Liver (tissue), 9 donors: ENCODE results near the gene PPP1R13B. TPM values are rescaled to one million over a fixed set of nuclear protein-coding genes. Genes with fewer than 3 reads are reported as not detected.
A peak's percentile ranks its signal among the peaks of the same experiment; 100 is the strongest.

ENCODE experiments used
- DNase-seq: peaks from one replicate; pipeline ENCODE4 v3.0.0-alpha.2; 2017; ENCODE audit warnings: low spot score
- H3K27ac ChIP-seq, 2 donors: one replicate each; pipeline ENCODE4 v1.7.0; 2013; ENCODE audit warnings: inconsistent platforms in 2 of 2, low read length in 2 of 2, control low read depth in 1 of 2, low read depth in 1 of 2, mild to moderate bottlenecking in 1 of 2
- H3K27me3 ChIP-seq, 4 donors: one replicate each; pipeline versions ENCODE4 v1.6.1 to v1.7.0; 2013; ENCODE audit warnings: low read length in 3 of 4, inconsistent platforms in 1 of 4, mild to moderate bottlenecking in 1 of 4, moderate library complexity in 1 of 4; ENCODE audit not compliant: control insufficient read depth in 4 of 4, insufficient read depth in 4 of 4
- H3K36me3 ChIP-seq, 4 donors: one replicate each; pipeline versions ENCODE4 v1.6.1 to v1.7.0; 2013; ENCODE audit warnings: low read length in 3 of 4, mild to moderate bottlenecking in 3 of 4, low read depth in 1 of 4, moderate library complexity in 1 of 4; ENCODE audit not compliant: control insufficient read depth in 4 of 4, insufficient read depth in 3 of 4
- H3K4me1 ChIP-seq, 4 donors: one replicate each; pipeline versions ENCODE4 v1.6.1 to v1.7.0; 2013; ENCODE audit warnings: low read length in 3 of 4, mild to moderate bottlenecking in 3 of 4, moderate library complexity in 1 of 4; ENCODE audit not compliant: control insufficient read depth in 4 of 4, insufficient read depth in 4 of 4
- H3K4me3 ChIP-seq, 3 donors: one replicate each; pipeline versions ENCODE4 v1.6.1 to v1.7.0; 2013; ENCODE audit warnings: low read length in 3 of 3, control low read depth in 1 of 3, low read depth in 1 of 3, mild to moderate bottlenecking in 1 of 3
- H3K9ac ChIP-seq, 2 donors: one replicate each; pipeline ENCODE4 v1.7.0; 2013; ENCODE audit warnings: low read length in 2 of 2, mild to moderate bottlenecking in 2 of 2, moderate library complexity in 2 of 2, control low read depth in 1 of 2, low read depth in 1 of 2
- H3K9me3 ChIP-seq, 4 donors: one replicate each; pipeline versions ENCODE4 v1.6.1 to v1.7.0; 2013; ENCODE audit warnings: low read length in 3 of 4; ENCODE audit not compliant: control insufficient read depth in 4 of 4
- EGR1 ChIP-seq, 2 donors: IDR thresholded peaks; 2 replicates each; pipeline ENCODE4 v1.6.1; 2016 to 2018; ENCODE audit warnings: antibody characterized with exemption in 2 of 2, low read depth in 2 of 2
- FOXA1 ChIP-seq: IDR thresholded peaks from 2 replicates; pipeline ENCODE4 v1.6.1; 2016; ENCODE audit warnings: antibody characterized with exemption
- FOXA2 ChIP-seq: IDR thresholded peaks from 2 replicates; pipeline ENCODE4 v1.6.1; 2016; ENCODE audit warnings: antibody characterized with exemption
- GABPA ChIP-seq, 2 donors: IDR thresholded peaks in 1 of 2; conservative IDR thresholded peaks in 1 of 2; 2 replicates each; pipeline ENCODE4 v1.6.1; 2016; ENCODE audit warnings: antibody characterized with exemption in 2 of 2, mild to moderate bottlenecking in 1 of 2, moderate library complexity in 1 of 2
- HNF4A ChIP-seq, 2 donors: conservative IDR thresholded peaks; 2 replicates each; pipeline ENCODE4 v1.6.1; 2016; ENCODE audit warnings: antibody characterized with exemption in 2 of 2, mild to moderate bottlenecking in 2 of 2
- HNF4G ChIP-seq: IDR thresholded peaks from 2 replicates; pipeline ENCODE4 v1.6.1; 2016; ENCODE audit warnings: antibody characterized with exemption
- JUND ChIP-seq, 2 donors: IDR thresholded peaks; 2 replicates each; pipeline ENCODE4 v1.6.1; 2016; ENCODE audit warnings: antibody characterized with exemption in 2 of 2
- NR2F2 ChIP-seq: IDR thresholded peaks from 2 replicates; pipeline ENCODE4 v1.6.1; 2016; ENCODE audit warnings: antibody characterized with exemption
- RAD21 ChIP-seq, 2 donors: IDR thresholded peaks; 2 replicates each; pipeline ENCODE4 v1.6.1; 2016; ENCODE audit warnings: antibody characterized with exemption in 2 of 2, mild to moderate bottlenecking in 2 of 2
- RXRA ChIP-seq, 2 donors: IDR thresholded peaks; 2 replicates each; pipeline ENCODE4 v1.6.1; 2017 to 2018; ENCODE audit warnings: antibody characterized with exemption in 2 of 2, mild to moderate bottlenecking in 1 of 2
- SP1 ChIP-seq: IDR thresholded peaks from 2 replicates; pipeline ENCODE4 v1.6.1; 2018; ENCODE audit warnings: antibody characterized with exemption, mild to moderate bottlenecking
- TAF1 ChIP-seq: conservative IDR thresholded peaks from 2 replicates; pipeline ENCODE4 v1.6.1; 2016; ENCODE audit warnings: antibody characterized with exemption, mild to moderate bottlenecking
- YY1 ChIP-seq: IDR thresholded peaks from 2 replicates; pipeline ENCODE4 v1.6.1; 2016; ENCODE audit warnings: antibody characterized with exemption, mild to moderate bottlenecking
- WGBS: extraction: QIAGEN DNeasy Blood & Tissue Kit; methylation state at CpG from one replicate; pipeline ENCODE4 v1.1.7; 2013; 5-methylcytosine and 5-hydroxymethylcytosine counted together
- polyA plus RNA-seq, 2 donors: library from polyadenylated mRNA; stranded (reverse) in 1 of 2; unstranded in 1 of 2; fragments of 200-250 nt in 1 of 2; fragments of >200 nt in 1 of 2; fragmentation: Nextera tagmentation in 1 of 2; extraction: Ambion mirVana in 1 of 2; gene quantifications; one replicate each; pipeline versions ENCODE4 v1.2.1 to v1.2.3, GENCODE V29; 2013 to 2015
- total RNA-seq, 2 donors: library from RNA; depleted of rRNA; stranded (reverse); fragments of >200 nt; gene quantifications; one replicate each; pipeline ENCODE4 v1.2.3, GENCODE V29; 2014
- TF ChIP-seq, protein P1 (sequence below): IDR thresholded peaks from 2 replicates; pipeline ENCODE4 v1.6.1; 2016; ENCODE audit warnings: antibody characterized with exemption
- TF ChIP-seq, protein P2 (sequence below): IDR thresholded peaks from 2 replicates; pipeline ENCODE4 v1.6.1; 2016; ENCODE audit warnings: antibody characterized with exemption
- TF ChIP-seq, protein P3 (sequence below): fragments of 150-350 bp; IDR thresholded peaks from 2 replicates; pipeline ENCODE4 v1.5.1; 2017; ENCODE audit warnings: improper control_type of control experiment, low read depth, low read length; ENCODE audit not compliant: missing input control
- TF ChIP-seq, protein P4 (sequence below): IDR thresholded peaks from 2 replicates; pipeline ENCODE4 v1.6.1; 2016; ENCODE audit warnings: antibody characterized with exemption, mild to moderate bottlenecking
- TF ChIP-seq, protein P5 (sequence below): IDR thresholded peaks from 2 replicates; pipeline ENCODE4 v1.6.1; 2016; ENCODE audit warnings: antibody characterized with exemption
- donor health status: healthy.
- donor health status: healthy.
- donor health status: healthy.
- donor health status: healthy.
- donor health status: healthy.

Gene PPP1R13B
- total and polyA plus RNA-seq, 4 donors: 3.2 to 15.1 (median 5.1) TPM

DNA sequence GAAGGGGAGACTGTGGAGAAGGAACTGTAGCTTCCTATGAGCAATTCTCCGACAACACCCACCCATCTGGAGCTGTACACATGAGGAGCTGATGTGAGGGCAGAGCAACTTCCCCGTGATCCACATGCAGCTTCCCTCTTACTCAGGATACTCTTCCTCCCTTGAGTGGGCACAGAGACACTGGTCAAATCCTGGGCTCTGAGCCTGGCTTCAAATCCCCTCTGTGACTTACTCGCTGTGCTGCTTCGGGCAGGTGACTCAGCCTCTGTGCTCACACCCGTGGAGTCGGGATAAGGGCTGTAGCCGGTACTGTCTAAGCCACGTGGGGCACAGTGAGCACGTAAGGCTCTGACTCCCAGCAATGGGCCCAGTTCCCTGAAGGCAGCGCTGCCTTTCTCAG lies 100.7 kb downstream of the PPP1R13B start:
- Histone ChIP-seq H3K27me3 (no peaks in the 10 kb centered on the region), H3K27ac (no peak overlapping the region), H3K36me3 (peaks cover 3 to 11% (median 7%) of the 10 kb centered on the region in 4 donors), H3K9ac (no peak overlapping the region), H3K4me1 (peaks cover 3 to 11% (median 9%) of the 10 kb centered on the region in 4 donors), H3K9me3 (no peaks in the 10 kb centered on the region), H3K4me3 (no peak overlapping the region)
- DNase-seq: peak; percentile 22
- WGBS: 90% methylated on average over 10 of the region's 10 CpGs
- TF ChIP-seq GABPA (IDR thresholded peaks at IDR 0.05 in 1 of 2, conservative IDR thresholded peaks at IDR 0.05 in 1 of 2) (no peak), EGR1 (IDR thresholded peaks at IDR 0.05; ENCODE audit: low read depth in 2 of 2) (no peak), HNF4A (conservative IDR thresholded peaks at IDR 0.05) (no peak), FOXA1 (no peak), NR2F2 (no peak), HNF4G (no peak), SP1 (no peak), RXRA (IDR thresholded peaks at IDR 0.05) (no peak), FOXA2 (no peak), YY1 (no peak)
- TF ChIP-seq, protein P1, sequence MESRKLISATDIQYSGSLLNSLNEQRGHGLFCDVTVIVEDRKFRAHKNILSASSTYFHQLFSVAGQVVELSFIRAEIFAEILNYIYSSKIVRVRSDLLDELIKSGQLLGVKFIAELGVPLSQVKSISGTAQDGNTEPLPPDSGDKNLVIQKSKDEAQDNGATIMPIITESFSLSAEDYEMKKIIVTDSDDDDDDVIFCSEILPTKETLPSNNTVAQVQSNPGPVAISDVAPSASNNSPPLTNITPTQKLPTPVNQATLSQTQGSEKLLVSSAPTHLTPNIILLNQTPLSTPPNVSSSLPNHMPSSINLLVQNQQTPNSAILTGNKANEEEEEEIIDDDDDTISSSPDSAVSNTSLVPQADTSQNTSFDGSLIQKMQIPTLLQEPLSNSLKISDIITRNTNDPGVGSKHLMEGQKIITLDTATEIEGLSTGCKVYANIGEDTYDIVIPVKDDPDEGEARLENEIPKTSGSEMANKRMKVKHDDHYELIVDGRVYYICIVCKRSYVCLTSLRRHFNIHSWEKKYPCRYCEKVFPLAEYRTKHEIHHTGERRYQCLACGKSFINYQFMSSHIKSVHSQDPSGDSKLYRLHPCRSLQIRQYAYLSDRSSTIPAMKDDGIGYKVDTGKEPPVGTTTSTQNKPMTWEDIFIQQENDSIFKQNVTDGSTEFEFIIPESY: no peak
- TF ChIP-seq, protein P2, sequence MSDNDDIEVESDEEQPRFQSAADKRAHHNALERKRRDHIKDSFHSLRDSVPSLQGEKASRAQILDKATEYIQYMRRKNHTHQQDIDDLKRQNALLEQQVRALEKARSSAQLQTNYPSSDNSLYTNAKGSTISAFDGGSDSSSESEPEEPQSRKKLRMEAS: no peak
- TF ChIP-seq, protein P3, sequence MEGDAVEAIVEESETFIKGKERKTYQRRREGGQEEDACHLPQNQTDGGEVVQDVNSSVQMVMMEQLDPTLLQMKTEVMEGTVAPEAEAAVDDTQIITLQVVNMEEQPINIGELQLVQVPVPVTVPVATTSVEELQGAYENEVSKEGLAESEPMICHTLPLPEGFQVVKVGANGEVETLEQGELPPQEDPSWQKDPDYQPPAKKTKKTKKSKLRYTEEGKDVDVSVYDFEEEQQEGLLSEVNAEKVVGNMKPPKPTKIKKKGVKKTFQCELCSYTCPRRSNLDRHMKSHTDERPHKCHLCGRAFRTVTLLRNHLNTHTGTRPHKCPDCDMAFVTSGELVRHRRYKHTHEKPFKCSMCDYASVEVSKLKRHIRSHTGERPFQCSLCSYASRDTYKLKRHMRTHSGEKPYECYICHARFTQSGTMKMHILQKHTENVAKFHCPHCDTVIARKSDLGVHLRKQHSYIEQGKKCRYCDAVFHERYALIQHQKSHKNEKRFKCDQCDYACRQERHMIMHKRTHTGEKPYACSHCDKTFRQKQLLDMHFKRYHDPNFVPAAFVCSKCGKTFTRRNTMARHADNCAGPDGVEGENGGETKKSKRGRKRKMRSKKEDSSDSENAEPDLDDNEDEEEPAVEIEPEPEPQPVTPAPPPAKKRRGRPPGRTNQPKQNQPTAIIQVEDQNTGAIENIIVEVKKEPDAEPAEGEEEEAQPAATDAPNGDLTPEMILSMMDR: no peak

DNA sequence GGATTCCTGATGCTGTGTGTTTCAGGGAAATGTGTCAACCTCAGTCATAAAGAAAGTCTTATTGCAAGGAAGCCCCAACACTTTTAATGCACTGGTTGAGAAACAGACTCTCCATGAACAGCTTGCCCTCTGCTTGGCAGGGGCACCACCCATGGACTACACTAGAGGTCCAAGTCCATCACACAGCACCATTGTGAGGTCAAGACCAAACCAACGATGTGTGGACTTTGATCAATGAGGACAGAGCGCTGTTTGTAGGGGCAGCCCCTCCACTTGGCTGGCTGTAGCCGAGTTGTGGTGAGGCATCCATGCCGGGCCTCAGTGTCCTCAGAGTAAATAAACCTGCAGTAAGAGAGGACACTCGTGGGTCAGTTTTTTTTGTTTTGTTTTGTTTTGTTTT lies 102.0 kb downstream of the PPP1R13B start:
- Histone ChIP-seq H3K36me3 (peaks cover 3 to 14% (median 7%) of the 10 kb centered on the region in 4 donors), H3K9me3 (no peaks in the 10 kb centered on the region), H3K27ac (no peak overlapping the region), H3K4me1 (peaks cover 3 to 11% (median 9%) of the 10 kb centered on the region in 4 donors), H3K4me3 (no peak overlapping the region), H3K9ac (no peak overlapping the region), H3K27me3 (no peaks in the 10 kb centered on the region)
- WGBS: 35% methylated on average over 5 of the region's 5 CpGs
- TF ChIP-seq FOXA2 (peak; percentile 73), TAF1 (no peak), RAD21 (IDR thresholded peaks at IDR 0.05) (peak; percentile 53 to 55), NR2F2 (peak; percentile 88), JUND (IDR thresholded peaks at IDR 0.05) (peak; percentile 78 to 86), HNF4A (conservative IDR thresholded peaks at IDR 0.05) (peak; percentile 100), FOXA1 (peak; percentile 71), GABPA (IDR thresholded peaks at IDR 0.05 in 1 of 2, conservative IDR thresholded peaks at IDR 0.05 in 1 of 2) (no peak), HNF4G (peak; percentile 100), EGR1 (IDR thresholded peaks at IDR 0.05; ENCODE audit: low read depth in 2 of 2) (peak in 1 of 2 donors; percentile 45), SP1 (peak; percentile 91), RXRA (IDR thresholded peaks at IDR 0.05) (peak; percentile 97 to 98), YY1 (peak; percentile 89)
- TF ChIP-seq, protein P4, sequence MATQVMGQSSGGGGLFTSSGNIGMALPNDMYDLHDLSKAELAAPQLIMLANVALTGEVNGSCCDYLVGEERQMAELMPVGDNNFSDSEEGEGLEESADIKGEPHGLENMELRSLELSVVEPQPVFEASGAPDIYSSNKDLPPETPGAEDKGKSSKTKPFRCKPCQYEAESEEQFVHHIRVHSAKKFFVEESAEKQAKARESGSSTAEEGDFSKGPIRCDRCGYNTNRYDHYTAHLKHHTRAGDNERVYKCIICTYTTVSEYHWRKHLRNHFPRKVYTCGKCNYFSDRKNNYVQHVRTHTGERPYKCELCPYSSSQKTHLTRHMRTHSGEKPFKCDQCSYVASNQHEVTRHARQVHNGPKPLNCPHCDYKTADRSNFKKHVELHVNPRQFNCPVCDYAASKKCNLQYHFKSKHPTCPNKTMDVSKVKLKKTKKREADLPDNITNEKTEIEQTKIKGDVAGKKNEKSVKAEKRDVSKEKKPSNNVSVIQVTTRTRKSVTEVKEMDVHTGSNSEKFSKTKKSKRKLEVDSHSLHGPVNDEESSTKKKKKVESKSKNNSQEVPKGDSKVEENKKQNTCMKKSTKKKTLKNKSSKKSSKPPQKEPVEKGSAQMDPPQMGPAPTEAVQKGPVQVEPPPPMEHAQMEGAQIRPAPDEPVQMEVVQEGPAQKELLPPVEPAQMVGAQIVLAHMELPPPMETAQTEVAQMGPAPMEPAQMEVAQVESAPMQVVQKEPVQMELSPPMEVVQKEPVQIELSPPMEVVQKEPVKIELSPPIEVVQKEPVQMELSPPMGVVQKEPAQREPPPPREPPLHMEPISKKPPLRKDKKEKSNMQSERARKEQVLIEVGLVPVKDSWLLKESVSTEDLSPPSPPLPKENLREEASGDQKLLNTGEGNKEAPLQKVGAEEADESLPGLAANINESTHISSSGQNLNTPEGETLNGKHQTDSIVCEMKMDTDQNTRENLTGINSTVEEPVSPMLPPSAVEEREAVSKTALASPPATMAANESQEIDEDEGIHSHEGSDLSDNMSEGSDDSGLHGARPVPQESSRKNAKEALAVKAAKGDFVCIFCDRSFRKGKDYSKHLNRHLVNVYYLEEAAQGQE: peak; percentile 43
- TF ChIP-seq, protein P2: peak; percentile 92
- TF ChIP-seq, protein P5, sequence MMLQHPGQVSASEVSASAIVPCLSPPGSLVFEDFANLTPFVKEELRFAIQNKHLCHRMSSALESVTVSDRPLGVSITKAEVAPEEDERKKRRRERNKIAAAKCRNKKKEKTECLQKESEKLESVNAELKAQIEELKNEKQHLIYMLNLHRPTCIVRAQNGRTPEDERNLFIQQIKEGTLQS: no peak
- TF ChIP-seq, protein P1: no peak
- TF ChIP-seq, protein P3: no peak
- peak; percentile 35 for DNase-seq
